ENCODE data around the gene FICD.

Gene FICD

DNA sequence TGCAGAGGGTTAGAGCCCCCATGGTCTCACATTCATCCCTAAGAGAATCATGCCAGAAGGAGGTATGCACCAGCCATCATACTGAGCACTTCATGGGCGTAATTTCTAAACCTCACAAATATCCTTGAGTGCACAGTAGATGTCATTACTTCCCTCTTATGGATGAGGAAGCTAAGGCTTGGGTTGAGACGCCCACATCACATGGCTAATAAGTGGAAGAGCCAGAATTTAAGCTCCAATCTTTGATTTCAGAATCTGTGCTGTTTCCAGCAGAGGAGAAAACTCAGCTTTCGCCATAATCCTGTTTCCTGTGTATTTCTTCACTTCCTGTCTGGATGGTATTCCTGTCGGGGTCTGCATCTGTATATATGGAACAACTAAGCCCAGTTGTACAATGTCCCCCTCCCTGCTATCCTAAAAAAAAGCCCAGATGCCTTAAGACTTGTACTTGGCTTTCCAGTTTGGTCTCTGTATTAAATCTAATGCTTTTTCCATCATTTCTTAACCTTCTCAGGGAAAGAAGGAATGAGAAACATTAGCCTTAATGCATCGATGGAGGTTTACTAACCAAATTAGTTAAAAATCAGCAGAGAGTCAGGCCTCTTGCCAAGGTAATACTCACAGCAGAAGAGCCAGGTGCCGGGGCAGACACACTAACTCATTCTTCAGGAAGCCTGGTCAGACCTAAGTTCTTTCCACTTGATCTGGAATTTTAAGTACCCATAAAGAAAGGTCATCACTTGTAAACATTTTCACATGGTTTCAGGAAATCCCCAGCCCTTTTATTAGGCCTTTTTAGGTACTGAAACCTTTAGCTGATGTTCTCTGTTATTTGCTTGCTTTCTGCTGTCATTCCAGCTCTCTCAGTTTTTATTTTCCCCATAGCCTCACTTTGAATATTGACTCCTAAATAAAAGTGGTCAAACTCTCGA, 52.6 kb downstream of the FICD start:
- no peak overlapping the region for H3K4me3 ChIP-seq (ENCODE audit: low read depth, low read length)
- no peak for TF ChIP-seq CTCF (IDR thresholded peaks at IDR 0.05; ENCODE audit: borderline replicate concordance, insufficient read depth, low read depth, low read length)

- H3K4me3 ChIP-seq (ENCODE audit: low read depth, low read length), result no peak overlapping the region
- no peak for TF ChIP-seq CTCF (IDR thresholded peaks at IDR 0.05; ENCODE audit: borderline replicate concordance, insufficient read depth, low read depth, low read length)
Observed at GRCh38 chr12:108568338-108569154, 53.5 kb downstream of the FICD start.

Data from GM12875 (cell line).